Hematopoietic multipotent progenitor cell treated with erythropoietin and hydrocortisone succinate and interleukin-3 and kit ligand, for 15 days (in vitro differentiated cells): Measurements from ENCODE around the gene TUBGCP5.

Source experiments
- DNase-seq: peaks from one replicate; pipeline ENCODE4 v3.0.0-alpha.2; 2015; ENCODE audit warnings: low spot score

The TUBGCP5 gene

DNA sequence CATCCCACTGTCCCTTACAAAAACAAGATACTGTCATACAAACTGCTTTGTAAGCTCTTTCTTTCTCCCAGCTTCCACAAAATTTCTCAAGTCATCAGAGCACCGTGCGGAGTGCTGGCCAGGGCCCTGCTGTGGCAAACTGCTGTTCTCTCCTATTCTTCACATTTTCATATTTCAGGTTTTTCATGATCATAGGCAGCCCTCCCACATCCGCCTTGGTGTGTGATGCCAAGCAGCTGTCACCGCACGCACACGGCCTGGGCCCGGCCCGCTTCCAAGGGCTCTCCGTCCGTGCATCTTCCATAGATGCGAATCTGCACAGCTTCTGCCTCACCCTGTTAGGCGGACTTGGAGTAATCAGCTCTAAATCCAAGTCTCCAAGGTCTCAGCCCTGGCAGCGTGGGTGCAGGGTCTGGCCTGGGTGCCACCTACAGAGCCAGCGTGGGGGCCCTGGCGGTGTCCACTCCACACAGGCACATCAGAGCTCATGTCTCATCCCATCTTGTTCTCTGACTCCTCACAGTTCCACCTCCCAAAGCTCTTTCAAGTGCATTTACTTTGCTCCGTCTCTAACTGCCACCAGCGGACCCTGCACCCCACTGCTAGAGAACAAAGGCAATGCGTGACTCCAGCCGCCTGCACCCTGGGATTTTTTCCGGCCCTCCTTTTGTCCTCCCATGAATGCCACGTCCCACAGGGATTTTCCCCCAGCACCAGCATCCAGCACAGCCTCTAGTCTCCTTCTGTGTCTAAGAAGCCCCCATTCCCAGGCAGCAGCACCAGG, 86.4 kb downstream of the TUBGCP5 start:
- no peak for DNase-seq

GRCh38 chr15:22951381-22952280, 87.7 kb downstream of the TUBGCP5 start:
- no peak for DNase-seq

DNA sequence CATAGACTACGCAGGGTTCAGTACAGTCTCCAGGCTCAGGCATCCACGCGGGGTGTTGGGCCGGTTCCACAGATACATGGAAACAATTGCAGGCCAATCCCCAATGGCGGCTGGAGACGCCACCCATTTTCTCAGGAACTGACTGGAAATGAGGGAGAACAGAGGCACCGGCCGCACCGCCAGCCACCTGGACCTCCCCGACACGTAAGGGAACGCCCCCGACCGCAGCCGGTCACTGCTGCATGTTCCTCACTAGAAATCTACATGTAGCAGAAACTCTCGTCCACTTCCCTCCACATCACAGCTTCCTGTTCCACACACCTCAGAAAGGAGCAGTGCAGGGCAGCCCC, 88.4 kb downstream of the TUBGCP5 start:
- no peak for DNase-seq

DNA sequence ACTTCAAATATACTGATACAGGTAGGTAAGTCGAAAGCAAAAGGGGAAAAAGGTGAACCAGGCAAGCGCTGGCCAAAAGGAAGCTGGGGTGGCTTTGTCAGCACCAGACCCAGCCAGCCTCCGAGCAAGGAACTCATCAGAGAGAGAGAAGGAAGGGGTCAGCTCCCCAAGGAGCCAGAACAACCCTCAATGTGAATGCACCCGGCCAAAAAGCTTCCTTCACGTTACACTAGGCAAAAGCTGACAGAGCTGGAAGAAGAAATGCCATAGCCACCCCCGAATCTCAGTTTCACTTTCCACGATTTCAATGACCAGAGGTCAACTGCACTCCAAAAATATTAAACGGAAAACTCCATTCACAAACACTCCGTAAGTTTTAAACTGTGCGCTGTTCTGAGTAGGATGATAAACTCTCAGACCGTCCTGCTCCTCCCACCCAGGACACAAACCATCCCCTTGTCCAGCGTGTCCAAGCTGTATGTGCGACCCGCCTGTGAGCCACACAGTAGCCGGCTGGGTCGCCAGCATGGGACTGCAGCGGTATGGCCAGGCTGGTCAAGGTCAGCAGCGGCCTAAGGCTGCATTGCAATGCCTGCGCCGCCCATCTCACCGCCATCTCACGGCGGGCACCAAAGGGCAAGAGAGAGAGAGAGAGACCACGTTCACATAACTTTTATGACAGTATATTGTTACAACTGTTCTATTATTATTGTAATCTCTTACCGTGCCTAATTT, 88.9 kb downstream of the TUBGCP5 start:
- no peak for DNase-seq
